Measurements from ENCODE around the gene BCL11A.

Gene BCL11A

DNA sequence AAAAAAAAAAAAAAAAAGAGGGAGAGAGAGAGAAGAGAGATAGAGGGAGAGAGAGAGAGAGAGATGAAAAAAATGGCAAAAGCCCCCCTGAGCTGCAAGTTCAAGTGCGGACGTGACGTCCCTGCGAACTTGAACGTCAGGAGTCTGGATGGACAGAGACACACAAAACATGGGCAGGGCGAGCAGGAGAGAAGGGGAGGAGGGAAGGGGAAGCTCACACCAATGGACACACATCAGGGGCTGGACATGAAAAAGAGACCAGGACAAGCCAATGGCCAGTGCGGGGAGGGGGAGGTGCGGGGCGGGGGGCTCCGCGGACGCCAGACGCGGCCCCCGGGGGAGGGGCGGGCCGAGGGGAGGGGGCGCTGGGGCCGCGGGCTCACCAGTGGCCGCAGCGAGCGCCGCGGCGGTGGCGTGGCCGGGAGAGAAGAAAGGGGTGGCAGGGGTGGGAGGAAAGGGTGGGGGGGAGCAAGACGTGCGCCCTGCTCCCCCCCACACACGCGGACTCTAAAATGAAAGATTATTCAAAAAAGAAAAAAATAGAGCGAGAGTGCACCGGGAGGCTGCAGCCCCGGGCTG, at the start of gene BCL11A:
BCL11A (minus strand) TSS at position 160 of the 579 bp plus-strand sequence. CDS start 384 bp downstream, outside the sequence.
- peak; percentile 92 for DNase-seq (ENCODE audit: low spot score)

DNA sequence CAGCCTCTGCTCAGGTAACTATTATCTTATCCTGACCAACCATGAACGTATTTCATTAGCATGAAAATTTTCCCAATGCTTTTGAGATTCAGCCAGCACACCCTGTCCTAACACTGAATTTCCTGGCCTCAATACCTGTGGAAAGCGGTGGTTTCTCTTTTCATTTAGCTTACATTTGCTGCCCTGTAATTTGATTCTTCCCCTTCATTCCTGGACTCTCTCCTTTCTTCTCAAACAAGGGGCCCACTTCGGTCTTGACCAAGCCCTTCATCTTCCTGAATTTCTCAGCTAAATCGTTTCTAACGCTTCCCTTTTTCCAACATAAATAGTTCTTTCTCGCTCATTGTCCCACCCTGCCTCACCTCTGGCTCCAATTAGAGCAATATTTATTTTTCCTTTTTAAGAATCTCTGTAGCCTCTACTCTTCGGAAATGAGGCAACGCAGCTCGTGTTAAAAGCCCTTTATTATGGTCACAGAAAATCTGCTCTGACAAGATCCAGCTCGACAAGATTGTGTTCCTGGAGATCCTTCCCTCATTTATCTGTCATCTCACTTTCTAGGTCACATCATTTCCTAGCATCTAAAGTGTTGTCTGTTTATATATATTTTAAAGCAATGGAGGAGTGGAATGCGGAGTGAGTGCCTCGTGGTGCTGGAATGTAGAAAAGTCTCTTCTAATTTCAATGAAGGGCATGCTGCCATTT, 49.5 kb upstream of the BCL11A start:
- DNase-seq (ENCODE audit: low spot score), result no peak

DNA sequence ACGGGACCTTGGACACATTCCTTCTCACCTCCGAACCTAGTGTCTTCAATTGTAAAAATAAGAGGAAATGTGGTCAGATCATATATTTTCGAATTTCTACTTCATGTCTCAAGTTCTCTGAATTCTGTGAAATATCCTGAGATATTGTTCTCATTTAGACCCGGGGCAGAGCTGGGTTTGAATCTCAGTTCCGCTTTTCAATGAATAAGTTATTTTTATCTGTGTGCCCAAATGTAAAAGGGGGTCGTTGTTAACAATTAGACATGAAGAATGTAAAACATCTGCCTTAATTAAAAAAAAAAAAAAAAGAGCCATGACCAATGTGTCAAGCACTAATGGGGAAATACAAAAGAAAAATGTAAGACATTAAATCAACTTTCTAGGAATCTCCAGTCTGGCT, 48.9 kb upstream of the BCL11A start:
- no peak for DNase-seq (ENCODE audit: low spot score)

DNA sequence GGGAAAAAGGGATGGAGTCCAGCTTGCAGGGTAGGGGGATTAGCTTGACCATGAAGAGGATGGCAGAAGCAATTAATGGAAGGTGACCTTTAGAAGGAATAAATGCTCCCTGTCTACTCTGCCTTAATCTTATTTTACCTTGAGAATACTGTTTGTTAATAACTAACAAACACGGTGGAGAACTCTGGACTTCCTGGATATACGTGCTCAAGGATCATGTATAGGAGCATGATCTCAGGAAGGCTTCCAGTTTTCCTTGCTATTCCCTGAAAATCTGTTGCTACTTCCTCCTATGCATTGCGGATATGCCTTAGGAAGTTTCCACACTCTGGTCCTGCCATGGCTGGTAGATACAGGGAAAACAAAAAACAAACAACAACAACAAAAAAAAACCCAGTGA, 44.8 kb upstream of the BCL11A start:
- DNase-seq (ENCODE audit: low spot score), result no peak

DNA sequence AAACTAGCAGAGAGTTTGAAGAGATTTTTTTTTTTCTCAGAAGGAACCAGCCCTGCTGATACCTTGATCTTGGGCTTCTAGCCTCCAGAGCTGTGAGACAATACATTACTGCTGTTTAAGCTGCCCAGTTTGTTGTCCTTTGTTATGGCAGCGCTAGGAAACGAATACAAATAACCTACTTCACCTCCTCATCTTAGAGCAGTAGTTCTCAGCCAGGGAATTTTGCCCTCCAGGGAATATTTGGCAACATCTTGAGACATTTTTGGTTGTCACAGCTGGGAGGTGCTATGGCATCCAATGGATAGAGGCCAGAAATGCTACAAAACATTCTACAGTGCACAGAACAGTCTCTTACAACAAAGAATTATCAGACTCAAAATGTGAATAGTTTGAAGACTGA, 43.9 kb upstream of the BCL11A start:
- DNase-seq (ENCODE audit: low spot score), result no peak

DNA sequence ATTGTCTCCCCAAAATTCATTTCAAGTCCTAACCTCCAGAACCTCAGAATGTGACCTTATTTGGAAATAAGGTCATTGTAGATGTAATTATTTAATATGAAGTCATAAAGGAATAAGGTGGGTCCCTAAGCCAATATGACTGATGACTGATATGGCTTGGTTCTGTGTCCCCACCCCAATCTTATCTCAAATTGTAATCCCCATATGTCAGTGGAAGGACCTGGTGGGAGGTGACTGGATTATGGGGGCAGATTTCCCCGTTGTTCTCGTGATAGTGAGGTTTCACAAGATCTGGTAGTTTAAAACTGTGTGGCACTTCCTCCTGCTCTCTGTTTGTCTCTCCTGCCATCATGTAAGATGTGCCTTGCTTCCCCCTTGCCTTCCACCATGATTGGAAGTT, 43.0 kb upstream of the BCL11A start:
- no peak for DNase-seq (ENCODE audit: low spot score)

- no peak for DNase-seq (ENCODE audit: low spot score)
Measured at GRCh38 chr2:60595953-60596352, 42.5 kb upstream of the BCL11A start.

DNA sequence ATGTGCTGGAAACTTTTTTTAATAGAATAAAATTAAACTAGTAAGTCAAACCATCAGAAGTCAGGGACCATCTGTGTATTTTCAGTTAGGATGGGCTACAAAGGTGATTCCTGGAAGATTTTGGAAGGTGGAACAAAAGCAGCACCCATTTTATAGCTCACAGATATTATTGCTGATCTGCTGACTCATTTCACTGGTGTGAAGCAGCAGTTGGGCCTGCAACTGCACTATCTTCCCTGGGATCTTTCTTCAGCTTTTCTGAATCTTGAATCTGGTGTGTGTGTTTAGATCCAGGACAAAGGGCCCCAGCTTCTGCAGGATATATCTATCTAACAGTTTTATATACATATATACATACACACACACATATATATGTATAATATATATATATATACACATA, 35.6 kb upstream of the BCL11A start:
- DNase-seq (ENCODE audit: low spot score), result no peak

DNA sequence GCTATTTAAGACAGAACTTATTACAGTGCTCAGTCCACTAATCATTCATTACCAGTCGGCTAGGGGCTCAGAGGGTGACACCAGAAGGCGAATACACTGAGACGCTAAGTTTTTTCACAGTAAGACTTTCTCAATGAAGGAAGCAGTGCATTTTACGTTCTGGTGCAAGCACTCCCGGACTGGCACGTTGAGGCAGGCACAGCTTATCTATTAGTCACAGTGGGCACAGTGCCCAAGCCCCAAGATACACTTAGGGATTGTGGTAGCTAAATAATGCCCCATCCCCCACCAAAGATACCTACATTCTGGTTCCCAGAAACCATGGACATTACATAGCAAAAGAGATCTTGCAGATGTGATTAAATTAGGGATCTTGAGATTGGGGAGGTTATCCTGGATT, 32.6 kb upstream of the BCL11A start:
- no peak for DNase-seq (ENCODE audit: low spot score)

DNA sequence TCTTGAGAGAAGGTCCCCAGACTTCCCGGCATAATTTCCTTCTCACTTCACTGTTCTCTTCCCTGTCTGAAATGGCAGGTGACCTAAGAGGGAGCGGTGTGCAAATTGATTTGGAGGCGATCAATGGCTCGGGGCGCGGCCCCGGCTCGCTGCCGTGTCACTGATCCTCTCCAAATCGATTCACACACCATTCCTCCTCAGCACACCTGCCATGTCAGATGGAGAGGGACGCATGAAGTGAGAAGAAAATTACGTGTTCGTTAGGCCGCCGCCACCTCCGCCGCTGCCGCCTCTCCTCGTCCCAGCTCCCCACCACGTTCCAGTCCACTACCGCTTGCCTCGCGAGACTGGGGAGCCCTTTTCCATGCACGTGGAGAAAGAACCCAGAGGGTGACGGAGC, 31.8 kb upstream of the BCL11A start:
- no peak for DNase-seq (ENCODE audit: low spot score)

- DNase-seq (ENCODE audit: low spot score), result no peak
Measured at GRCh38 chr2:60583604-60584003, 30.1 kb upstream of the BCL11A start.

DNA sequence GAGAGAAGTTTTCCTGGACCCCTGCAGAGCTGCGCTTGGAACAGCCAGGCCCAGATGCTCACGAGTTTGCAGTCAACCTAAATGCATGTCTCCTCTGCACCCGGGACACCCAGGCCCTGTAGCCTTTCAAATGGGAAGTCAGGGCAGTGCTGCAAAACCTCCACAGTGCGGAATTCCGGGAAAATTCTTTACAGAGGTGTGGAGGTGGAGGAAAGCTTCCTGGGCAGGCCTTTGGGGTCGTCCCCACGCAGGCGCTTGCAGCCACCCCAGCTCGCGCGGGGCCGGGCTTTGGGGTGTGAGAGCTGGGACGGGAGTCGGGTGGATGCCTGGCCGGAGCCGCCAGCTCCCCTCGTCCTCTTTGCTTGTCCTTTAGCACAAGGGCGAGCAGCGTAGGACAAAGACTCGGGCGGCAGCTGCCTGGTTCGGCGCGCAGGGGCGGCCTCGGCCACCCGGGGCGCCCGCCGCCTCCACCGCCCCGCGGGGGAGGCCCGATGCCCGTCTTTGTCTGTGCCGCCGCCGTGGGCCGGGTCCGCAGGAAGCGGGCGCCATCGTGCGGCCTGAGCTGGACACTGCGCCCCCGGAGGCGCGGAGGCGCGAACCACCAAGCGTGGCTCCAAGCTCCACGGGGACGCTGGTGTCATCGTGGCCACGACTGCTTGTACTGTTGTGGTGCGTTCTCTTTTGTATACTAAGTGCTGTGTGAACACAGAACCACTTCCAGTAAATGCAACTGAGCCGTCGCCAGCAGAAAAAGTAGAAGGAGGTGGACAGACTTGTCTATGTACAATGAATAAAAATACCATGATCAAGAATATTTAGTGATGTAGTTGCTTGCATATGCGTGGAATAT, 28.2 kb upstream of the BCL11A start:
- peak; percentile 66 for DNase-seq (ENCODE audit: low spot score)

- DNase-seq (ENCODE audit: low spot score), result no peak
Measured at GRCh38 chr2:60577682-60578283, 24.3 kb upstream of the BCL11A start.

- no peak for DNase-seq (ENCODE audit: low spot score)
Measured at GRCh38 chr2:60573251-60573650, 19.8 kb upstream of the BCL11A start.

GRCh38 chr2:60570251-60570650, 16.8 kb upstream of the BCL11A start:
- no peak for DNase-seq (ENCODE audit: low spot score)

DNA sequence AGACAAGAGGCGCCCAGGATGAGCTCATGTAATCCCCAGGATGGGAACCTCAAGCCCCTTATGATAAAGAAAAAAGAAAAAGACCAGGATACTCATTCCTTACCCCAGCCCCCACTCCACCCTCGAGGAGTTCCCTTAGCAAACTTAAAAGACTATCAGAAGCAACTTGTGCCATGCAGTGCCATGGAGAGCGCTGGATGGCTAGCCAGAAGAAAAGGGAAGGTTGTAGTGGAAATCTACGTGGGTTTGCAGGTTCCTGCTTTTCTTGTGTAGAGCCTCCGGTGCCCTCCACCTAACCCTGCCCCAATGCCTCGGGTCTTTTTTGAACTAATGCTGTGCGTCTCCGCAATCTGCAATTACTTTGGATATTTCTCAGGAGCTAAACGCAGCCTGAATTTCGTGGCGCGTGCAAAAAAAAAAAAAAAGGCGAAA, 16.2 kb upstream of the BCL11A start:
- no peak for DNase-seq (ENCODE audit: low spot score)

- DNase-seq (ENCODE audit: low spot score), result no peak
Measured at GRCh38 chr2:60567919-60568768, 14.7 kb upstream of the BCL11A start.

- no peak for DNase-seq (ENCODE audit: low spot score)
Measured at GRCh38 chr2:60567096-60567495, 13.6 kb upstream of the BCL11A start.

DNA sequence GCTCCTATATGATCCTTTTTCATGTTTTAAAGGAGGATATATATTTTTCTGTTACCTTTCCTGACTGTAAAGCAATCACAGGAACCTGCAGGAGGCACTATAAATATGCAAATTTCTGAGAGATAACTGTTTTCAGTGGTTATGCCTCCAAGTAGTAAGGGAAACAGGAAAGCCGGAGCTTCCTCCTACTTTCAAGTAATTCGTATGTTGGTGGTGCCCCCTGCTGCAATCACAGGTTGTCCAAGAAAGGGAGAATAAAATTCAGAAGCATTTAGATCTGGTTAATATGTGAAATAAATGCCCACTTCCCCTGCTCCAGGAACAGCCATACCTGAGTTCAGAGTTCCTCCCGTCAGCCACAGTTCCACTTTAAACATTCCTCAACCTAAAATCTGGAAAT, 12.0 kb upstream of the BCL11A start:
- DNase-seq (ENCODE audit: low spot score), result peak; percentile 62

DNA sequence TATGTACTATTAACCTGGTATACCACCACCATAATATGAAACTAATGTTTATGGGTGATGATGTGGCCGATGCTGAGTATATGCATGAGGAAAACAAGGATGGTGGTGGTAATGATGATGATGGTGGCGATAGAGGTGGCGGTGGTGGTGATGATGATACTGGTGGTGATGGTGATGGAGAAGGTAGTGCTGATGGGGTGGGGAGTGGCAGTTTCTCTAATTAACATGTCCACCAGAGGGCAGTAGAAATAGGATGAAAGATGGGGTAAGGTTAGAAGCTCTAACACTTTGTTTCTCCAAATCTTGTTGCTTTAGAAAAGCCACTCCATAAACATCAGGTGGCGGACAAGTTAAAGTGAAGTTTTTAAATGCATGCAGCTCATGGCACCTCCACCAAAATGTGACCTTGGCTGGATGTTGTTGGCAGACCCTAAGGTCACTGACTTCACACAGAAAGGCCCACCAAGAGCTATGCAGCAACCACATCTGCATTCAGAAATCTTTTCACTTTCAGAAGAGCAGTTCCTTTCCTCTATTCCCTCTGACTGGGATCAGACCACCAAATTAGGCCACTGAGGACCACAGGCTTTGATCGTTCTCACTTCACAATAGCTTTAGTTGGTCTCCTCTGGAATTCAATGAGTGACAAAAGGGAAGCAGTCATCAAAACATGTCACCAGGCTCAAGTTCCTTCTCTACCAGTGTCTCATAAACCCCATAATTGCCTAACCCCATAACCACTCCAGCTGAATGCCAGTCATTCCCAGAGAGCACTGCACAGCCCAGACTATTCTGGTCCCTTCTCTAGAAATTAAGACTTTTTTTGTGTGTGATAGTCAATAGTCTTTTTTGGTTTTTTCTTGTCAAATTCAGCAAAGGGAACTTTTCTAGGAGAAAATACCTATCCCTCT, 7.5 kb upstream of the BCL11A start:
- DNase-seq (ENCODE audit: low spot score), result peak; percentile 62

GRCh38 chr2:60559880-60560279, 6.4 kb upstream of the BCL11A start:
- DNase-seq (ENCODE audit: low spot score), result no peak

Measured in SW480 (cell line).